ENCODE data around the gene NHLH1. TPM values are rescaled to one million over a fixed set of nuclear protein-coding genes. Genes with fewer than 3 reads are reported as not detected.

Gene NHLH1
- total and polyA plus RNA-seq, 2 donors (not counting 3 experiments of a cell fraction or from before 2014, with no cell fraction given), result 0.46 TPM

DNA sequence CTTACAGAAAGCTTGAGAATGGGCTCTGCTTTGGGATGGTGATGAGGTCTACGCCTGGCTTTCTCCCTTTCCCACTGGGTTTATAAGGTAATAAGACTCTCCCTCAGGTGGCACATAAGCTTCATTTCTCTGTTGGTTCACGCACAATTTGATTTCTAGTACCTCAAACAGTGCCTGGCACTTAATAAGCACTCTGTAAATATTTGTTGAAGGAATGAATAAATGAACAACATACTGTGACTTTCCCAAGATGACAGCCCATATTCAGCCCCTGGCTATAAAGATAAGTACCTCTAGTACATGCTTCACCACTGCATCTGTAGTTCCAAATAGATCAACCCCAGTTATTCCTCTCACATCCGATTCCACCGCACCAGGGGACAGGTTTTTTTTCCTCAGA, 41.6 kb upstream of the NHLH1 start:
- H3K27me3 ChIP-seq (ENCODE audit: control insufficient read depth in 2 of 2, insufficient read depth in 2 of 2, low read length in 2 of 2), result no peaks in the 10 kb centered on the region
- TF ChIP-seq JUN (IDR thresholded peaks at IDR 0.05; ENCODE audit: borderline replicate concordance, insufficient read depth, insufficient read length, low read depth), result no peak
- no peak for TF ChIP-seq POLR2A (IDR thresholded peaks at IDR 0.05; ENCODE audit: low read depth, low read length)
- no peak for TF ChIP-seq POLR2AphosphoS5 (IDR thresholded peaks at IDR 0.05; ENCODE audit: insufficient read depth, low read depth, low read length)
- no peak for TF ChIP-seq MYC (IDR thresholded peaks at IDR 0.05; ENCODE audit: low read depth, low read length)
- TF ChIP-seq GATA2 (IDR thresholded peaks at IDR 0.05; ENCODE audit: insufficient read depth, insufficient read length, low read depth, low read length), result no peak
- no peak for TF ChIP-seq FOS (IDR thresholded peaks at IDR 0.05; ENCODE audit: borderline replicate concordance, insufficient read depth, low read length)
- TF ChIP-seq, protein P1, sequence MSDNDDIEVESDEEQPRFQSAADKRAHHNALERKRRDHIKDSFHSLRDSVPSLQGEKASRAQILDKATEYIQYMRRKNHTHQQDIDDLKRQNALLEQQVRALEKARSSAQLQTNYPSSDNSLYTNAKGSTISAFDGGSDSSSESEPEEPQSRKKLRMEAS (IDR thresholded peaks at IDR 0.05; ENCODE audit: insufficient read depth, insufficient read length), result no peak
- no peak for TF ChIP-seq CTCF (IDR thresholded peaks at IDR 0.05; ENCODE audit: extremely low read depth in 1 of 2, insufficient read depth in 1 of 2, low read depth in 1 of 2, low read length in 2 of 2)
- no peak for TF ChIP-seq EZH2 (IDR thresholded peaks at IDR 0.05; ENCODE audit: borderline replicate concordance, low read depth, low read length, severe bottlenecking)
- H3K9ac ChIP-seq (replicated peaks; ENCODE audit: extremely low read depth, insufficient read depth, low read length), result no peak overlapping the region
- no peak overlapping the region for H2AFZ ChIP-seq (ENCODE audit: low read depth, low read length)
- H3K9me3 ChIP-seq (replicated peaks; ENCODE audit: control insufficient read depth, insufficient read depth, low read length), result no peaks in the 10 kb centered on the region
- intact Hi-C loops (cut with micrococcal nuclease) (loop anchor here (10.0 kb wide), 1 partner anchor 730 kb away; no protein-coding TSS in a partner anchor), dilution Hi-C loops (cut with MboI; ENCODE audit: extremely low pct_ligation_motif_present, low sequenced_read_pairs) (no loop called here)
- peaks cover 7 to 25% of the 10 kb centered on the region in 2 experiments for H3K36me3 ChIP-seq (ENCODE audit: control insufficient read depth in 2 of 2, extremely low read depth in 1 of 2, insufficient read depth in 2 of 2, low read length in 2 of 2)
- FAIRE-seq, result no peak
- peaks cover 34% of the 10 kb centered on the region for H3K79me2 ChIP-seq (ENCODE audit: control insufficient read depth, insufficient read depth, low read length)
- no peaks in the 10 kb centered on the region for H4K20me1 ChIP-seq (replicated peaks; ENCODE audit: control insufficient read depth, extremely low read depth, insufficient read depth, low read length)
- no peaks in the 10 kb centered on the region for H3K4me1 ChIP-seq (ENCODE audit: control insufficient read depth, extremely low read depth, insufficient read depth, low read length)
- no TSS peak for BruUV-seq (replicated peaks)
- no peaks in the 10 kb centered on the region for H3K9me1 ChIP-seq (replicated peaks; ENCODE audit: control insufficient read depth, extremely low read depth, insufficient read depth, low read length)
- ChIA-PET CTCF (interaction anchor here (0.9 to 1.4 kb wide), 2 partner anchors 24 to 33 kb away, joined by 3 read pairs; no protein-coding TSS in a partner anchor), POLR2A (no interaction called here)
- DNase-seq (ENCODE audit: low read depth, low spot score), result no peak
- H3K27ac ChIP-seq (ENCODE audit: insufficient read depth, low read depth, low read length), result no peak overlapping the region
- no peak overlapping the region for H3K4me3 ChIP-seq (replicated peaks in 1 of 3; ENCODE audit: insufficient read depth in 1 of 3, low read depth in 1 of 3, low read length in 3 of 3)
- no peak overlapping the region for H3K4me2 ChIP-seq (ENCODE audit: insufficient read depth, low read length)

Measured in endothelial cell of umbilical vein (primary cell).